Left ventricle myocardium inferior (tissue), 1 donor: Measurements from ENCODE around the gene KIRREL1. TPM values are rescaled to one million over a fixed set of nuclear protein-coding genes. Genes with fewer than 3 reads are reported as not detected.

ENCODE experiments used
- DNase-seq: peaks from one replicate; pipeline ENCODE4 v3.0.0-alpha.2; 2020
- H3K27ac ChIP-seq: fragments of 200-600 bp; replicated peaks from 2 replicates; pipeline ENCODE4 v1.8.0; 2021
- H3K27me3 ChIP-seq: fragments of 200-600 bp; 2 replicates; pipeline ENCODE4 v1.8.0; 2021; ENCODE audit warnings: low read depth
- H3K36me3 ChIP-seq: fragments of 200-600 bp; 2 replicates; pipeline ENCODE4 v1.8.0; 2021
- H3K4me1 ChIP-seq: fragments of 200-600 bp; 2 replicates; pipeline ENCODE4 v1.8.0; 2021
- H3K4me3 ChIP-seq: fragments of 200-600 bp; 2 replicates; pipeline ENCODE4 v1.8.0; 2021; ENCODE audit warnings: mild to moderate bottlenecking, moderate library complexity
- H3K9me3 ChIP-seq: fragments of 200-600 bp; replicated peaks from 2 replicates; pipeline ENCODE4 v1.8.0; 2021
- CTCF ChIP-seq: fragments of 200-600 bp; IDR thresholded peaks from 2 replicates; pipeline ENCODE4 v1.8.0; 2021; ENCODE audit warnings: antibody characterized with exemption, mild to moderate bottlenecking, borderline replicate concordance
- intact Hi-C: fragments of 100-400 bp; cut with micrococcal nuclease; formaldehyde crosslinking; loops from one replicate; pipeline ENCODE4 v1.11.0; 2022
- total RNA-seq: library from RNA; stranded (reverse); fragmentation: NEBNext Ultra II Directional; extraction: Animal tissue kit (Norgen Biotek cat#: 25700); gene quantifications from one replicate; pipeline ENCODE4 v1.2.1, GENCODE V29; 2021
- donor health status: DM: no; HTN: yes; CAD: no; lungs with severe emphysema.

KIRREL1 gene
- total RNA-seq, 1 donor from 2014 or later, result 7.3 TPM

- Histone ChIP-seq H3K4me1 (peaks cover 83% of the 10 kb centered on the region), H3K9me3 (no peaks in the 10 kb centered on the region), H3K36me3 (no peaks in the 10 kb centered on the region), H3K27ac (peak overlapping the region; percentile 89), H3K27me3 (no peaks in the 10 kb centered on the region), H3K4me3 (peak overlapping the region; percentile 5)
- no peak for DNase-seq
- intact Hi-C loops, result no loop called here
- TF ChIP-seq CTCF, result no peak
Observed at GRCh38 chr1:158002022-158002630, 8.7 kb downstream of the KIRREL1 start.

GRCh38 chr1:158002631-158003405 is 9.4 kb downstream of the KIRREL1 start:
- H3K4me3 ChIP-seq, result peak overlapping the region; percentile 5
- peak overlapping the region; percentile 89 for H3K27ac ChIP-seq
- no peak for DNase-seq
- intact Hi-C loops, result no loop called here
- TF ChIP-seq CTCF, result no peak
- no peaks in the 10 kb centered on the region for H3K27me3 ChIP-seq
- peaks cover 90% of the 10 kb centered on the region for H3K4me1 ChIP-seq
- H3K9me3 ChIP-seq, result no peaks in the 10 kb centered on the region
- no peaks in the 10 kb centered on the region for H3K36me3 ChIP-seq

- Histone ChIP-seq H3K4me3 (peak overlapping the region; percentile 5), H3K36me3 (no peaks in the 10 kb centered on the region), H3K4me1 (peaks cover 96% of the 10 kb centered on the region), H3K27me3 (no peaks in the 10 kb centered on the region), H3K27ac (peak overlapping the region; percentile 89), H3K9me3 (no peaks in the 10 kb centered on the region)
- DNase-seq, result no peak
- TF ChIP-seq CTCF, result no peak
- intact Hi-C loops, result no loop called here
Observed at GRCh38 chr1:158003406-158003800, 10.0 kb downstream of the KIRREL1 start.

- no peak for TF ChIP-seq CTCF
- no peaks in the 10 kb centered on the region for H3K36me3 ChIP-seq
- H3K4me1 ChIP-seq, result peaks cover 99% of the 10 kb centered on the region
- intact Hi-C loops, result no loop called here
- H3K27me3 ChIP-seq, result no peaks in the 10 kb centered on the region
- no peaks in the 10 kb centered on the region for H3K9me3 ChIP-seq
- DNase-seq, result no peak
- H3K27ac ChIP-seq, result peak overlapping the region; percentile 89
- H3K4me3 ChIP-seq, result no peak overlapping the region
Observed at GRCh38 chr1:158005224-158005623, 11.8 kb downstream of the KIRREL1 start.

- Histone ChIP-seq H3K27me3 (no peaks in the 10 kb centered on the region), H3K4me1 (peaks cover 97% of the 10 kb centered on the region), H3K9me3 (no peaks in the 10 kb centered on the region), H3K4me3 (no peak overlapping the region), H3K27ac (peak overlapping the region; percentile 89), H3K36me3 (no peaks in the 10 kb centered on the region)
- no peak for TF ChIP-seq CTCF
- DNase-seq, result no peak
- intact Hi-C loops, result no loop called here
Observed at GRCh38 chr1:158007180-158007579, 13.7 kb downstream of the KIRREL1 start.
